ENCODE data around the gene ZBP1.

Gene ZBP1

DNA sequence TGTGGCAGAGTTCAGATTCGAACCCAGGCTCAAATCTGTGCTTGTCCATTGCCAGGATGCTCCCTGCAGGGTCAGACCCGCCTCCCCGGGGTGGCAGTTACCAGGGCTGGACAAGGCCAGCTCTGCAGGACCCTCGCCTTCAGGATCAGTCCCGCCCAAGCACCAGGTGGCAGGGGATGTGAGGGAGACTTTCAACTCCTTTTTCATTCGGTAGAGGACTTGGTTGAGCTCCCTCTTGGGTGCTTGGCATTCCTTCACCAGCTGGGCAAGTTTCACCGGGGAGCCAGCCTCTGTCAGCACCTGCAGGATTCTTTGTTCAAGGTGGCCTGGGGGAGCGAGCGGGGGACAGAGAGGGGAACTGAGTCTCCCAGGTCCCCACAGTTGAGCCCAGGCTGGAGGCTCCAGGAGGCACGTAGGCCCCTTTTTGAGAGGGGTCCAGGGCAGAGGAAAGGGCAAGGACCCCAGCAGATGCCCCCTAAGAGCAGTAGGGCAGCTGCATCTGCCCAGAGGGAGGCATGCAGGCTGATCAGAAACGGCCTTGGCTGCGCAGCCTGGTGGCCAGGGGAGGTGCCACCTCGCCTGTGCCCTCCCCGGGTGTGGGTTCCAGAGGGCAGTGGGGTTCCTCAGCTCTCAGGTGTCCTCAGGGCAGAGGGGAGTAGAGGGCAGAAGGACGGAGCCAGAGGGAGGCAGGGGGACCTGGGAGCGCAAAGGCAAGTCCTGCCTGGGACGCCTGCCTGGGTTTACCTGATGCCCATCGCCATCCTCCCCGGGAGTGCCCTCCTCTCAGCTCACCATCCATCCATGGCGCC is 3.9 kb downstream of the ZBP1 start:
- DNase-seq = no peak

DNA sequence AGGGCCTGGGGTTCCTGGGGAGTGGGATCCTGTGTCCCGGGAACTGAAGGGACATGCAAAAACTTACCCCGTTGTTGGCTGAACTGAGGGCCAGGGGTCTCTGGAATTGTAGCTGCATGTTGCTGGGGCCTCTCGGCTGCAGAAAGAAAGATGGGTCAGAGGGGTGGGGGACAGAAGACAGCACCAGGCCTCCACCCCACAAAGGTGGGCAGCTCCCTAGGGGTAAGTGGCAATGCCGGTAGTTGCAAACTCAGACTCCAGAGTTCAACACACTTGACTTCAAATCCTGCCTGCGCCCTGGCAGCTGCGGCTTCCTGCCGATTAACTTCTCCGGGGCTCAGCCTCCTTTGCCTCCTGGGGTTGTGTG is 4.8 kb downstream of the ZBP1 start:
- DNase-seq = no peak

DNA sequence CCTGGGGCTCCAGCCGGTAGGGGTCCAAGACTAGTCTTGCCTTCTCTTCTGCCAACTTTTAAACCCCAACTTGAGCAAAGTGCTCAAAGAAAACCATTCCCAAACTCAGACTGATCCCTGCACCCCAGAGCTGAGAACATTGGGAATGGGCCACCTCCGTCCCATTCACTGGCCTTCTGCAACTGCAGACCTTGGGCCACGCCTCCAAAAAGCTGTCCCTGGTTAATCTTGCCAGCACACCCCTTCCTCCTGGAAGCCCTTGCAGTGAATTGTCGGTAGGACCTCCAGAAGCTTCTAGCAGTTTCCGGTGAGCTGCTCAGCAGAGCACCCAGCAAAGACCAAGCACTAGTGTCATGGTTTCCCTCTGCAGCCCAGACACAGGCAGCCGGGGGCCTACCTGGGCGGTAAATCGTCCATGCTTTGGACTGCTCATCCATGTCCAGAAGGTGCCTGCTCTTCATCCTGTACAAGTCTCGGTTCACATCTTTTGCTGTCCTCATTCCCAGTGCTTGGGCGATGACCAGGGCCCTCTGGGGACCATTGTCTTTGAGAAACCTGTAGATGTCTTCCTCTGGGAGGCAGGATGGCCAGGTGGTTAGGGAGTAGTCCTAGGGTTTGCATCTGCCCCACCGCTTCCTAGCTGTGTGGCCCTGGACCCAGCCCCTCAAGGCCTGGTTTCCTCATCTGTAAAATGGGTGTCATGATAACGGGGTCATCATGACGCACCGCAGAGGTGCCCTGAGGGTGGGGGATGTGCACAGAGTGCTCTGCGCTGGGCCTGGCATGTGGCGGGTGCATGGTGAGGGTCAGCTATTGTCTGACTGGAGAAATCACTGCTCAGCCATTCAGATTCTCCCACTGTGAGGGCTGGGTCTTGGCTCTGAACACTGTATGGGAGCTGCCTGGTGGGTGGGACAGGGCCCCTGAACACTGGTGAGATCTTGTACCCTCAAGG is 5.5 kb downstream of the ZBP1 start:
- DNase-seq = no peak

DNA sequence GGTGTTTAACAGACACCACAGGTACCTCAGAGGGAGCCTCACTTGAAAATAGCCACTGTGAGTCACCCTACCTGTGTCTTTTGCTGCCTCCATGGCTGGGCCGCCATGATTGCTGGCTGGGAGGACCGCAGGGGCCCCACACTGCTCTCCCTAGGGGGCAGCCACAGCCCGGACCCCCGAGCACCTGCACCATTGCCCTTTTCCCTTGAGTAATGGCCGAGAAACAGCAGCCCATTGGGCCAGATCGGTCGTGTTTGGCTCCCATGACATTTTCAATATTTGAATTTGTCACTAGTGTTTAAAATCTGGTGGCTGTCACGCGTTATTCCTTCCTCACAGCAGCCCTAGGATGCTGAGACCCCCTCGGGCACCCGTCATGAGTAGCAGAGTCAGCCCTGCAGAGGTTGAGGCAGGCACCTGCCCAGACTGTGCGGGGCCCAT is 6.7 kb downstream of the ZBP1 start:
- no peak for DNase-seq

DNA sequence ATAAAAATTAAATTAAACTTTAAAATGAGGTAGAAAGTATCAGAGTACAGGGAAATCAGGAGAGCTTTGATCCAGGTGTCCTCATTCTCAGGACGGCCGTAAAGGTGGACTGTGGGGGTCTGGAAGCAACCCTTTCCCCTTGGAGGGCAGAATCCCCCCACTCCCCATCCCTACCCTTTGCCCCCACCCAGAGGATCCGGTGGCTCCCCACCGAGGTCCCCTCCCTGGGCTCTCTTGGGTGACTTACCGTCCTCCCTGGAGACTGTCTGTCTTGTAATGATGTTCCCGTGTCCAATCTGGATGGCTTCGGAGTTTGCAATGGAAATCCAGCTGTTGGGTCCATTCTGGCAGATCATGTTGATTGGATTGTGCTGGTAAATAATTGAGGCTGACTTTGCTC is 7.3 kb downstream of the ZBP1 start:
- DNase-seq = no peak

DNA sequence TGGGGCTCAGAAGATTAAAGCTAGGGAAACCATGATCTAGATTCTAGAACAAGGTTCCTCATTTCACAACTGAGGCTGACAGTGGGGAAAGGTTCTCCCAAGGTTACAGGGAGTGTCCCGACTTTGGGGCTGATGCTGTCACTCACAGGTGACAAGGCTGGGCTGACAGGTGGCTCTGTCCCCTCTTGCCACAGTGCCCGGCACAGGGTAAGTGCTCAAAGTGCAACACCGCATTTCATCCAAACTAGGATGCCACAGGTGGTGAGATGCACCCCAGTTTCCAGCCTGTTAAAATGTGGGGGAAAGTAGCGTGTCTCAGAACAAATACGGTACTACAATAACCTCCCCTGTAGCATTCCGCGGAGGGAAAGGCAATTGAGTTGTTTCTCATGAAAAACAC is 7.8 kb downstream of the ZBP1 start:
- DNase-seq = no peak

DNA sequence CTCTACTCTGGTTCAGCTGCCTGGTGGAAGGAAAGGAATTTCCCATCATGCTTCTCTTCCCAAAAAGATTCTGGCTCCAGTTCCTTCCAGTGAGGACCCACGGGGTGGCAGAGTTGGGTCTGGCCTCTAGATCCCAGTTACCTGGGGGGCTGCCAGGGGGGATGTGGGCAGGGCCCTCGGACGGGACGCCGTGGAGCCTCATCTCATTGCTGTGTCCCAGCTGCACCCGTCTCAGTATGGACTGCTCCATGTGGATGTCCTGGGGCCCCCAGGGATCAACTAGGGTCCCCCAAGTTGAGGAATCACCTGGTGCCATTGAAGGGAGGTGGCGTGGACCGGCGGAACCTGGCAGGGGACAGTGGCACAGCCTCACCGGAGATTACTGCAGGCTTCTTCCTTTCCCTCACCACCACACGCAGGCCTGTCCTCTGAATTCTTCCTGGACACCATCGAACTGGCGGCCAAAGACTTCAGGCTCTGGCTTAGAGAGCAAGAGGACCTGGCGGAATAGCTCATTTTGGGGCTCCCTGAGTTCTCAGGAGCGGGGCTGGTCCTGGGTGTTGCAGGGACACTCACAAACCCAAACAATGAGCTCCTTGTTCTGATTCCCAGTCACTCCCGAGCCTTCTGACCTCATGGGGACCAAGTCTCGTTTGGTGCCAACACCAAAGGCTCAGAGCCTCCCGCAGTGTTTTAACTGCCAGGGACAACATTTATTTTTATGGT is 8.5 kb downstream of the ZBP1 start:
- DNase-seq = no peak

DNA sequence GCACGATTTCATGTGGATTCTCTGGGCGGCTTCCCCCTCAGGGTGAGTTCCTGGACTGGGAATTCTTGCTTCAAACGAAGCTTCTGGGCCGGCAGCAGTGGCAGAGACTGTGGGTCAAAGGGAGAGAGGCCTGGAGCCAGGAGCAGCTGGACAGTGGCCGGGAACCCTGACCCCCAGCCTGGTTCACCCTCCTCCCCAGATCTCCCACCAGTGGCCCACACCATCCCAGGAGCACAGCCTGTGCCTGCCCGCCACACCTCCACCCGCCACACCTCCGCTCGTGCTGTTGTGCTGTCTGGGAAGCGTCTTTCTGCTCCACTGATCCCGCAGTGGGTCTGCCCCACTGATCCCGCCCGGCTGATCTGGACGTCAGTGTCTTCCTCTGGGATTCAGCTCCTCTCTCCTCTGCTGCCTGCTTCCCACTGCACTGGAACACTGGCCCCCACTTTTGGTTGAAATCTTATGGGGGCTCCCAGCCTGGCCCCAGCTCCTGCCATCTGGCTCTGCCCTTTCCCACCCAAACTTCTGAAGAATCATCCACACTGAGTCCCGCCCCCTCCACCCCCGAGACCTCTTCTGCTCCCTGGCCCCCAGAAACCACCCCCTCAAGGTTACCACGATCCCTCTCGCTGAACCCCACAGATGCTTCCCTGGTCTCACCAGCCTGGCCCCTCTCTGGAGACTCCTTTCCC is 9.8 kb downstream of the ZBP1 start:
- no peak for DNase-seq

DNA sequence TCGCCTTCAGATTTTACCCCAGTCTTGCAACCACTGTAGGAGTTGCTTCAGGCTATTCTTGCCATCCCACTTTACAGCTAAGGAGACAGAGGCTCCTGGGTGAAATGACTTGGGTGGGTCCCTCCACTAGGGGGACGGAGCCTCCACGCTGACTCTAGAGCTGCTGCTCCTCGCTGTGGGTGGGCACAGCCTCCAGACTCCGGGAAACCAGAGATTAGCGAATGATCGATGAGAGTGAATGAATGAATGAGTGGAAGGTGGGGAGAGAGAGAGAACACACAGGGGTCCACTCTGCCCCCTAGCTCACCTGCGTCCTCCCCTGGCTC is 10.4 kb downstream of the ZBP1 start:
- DNase-seq = no peak

DNA sequence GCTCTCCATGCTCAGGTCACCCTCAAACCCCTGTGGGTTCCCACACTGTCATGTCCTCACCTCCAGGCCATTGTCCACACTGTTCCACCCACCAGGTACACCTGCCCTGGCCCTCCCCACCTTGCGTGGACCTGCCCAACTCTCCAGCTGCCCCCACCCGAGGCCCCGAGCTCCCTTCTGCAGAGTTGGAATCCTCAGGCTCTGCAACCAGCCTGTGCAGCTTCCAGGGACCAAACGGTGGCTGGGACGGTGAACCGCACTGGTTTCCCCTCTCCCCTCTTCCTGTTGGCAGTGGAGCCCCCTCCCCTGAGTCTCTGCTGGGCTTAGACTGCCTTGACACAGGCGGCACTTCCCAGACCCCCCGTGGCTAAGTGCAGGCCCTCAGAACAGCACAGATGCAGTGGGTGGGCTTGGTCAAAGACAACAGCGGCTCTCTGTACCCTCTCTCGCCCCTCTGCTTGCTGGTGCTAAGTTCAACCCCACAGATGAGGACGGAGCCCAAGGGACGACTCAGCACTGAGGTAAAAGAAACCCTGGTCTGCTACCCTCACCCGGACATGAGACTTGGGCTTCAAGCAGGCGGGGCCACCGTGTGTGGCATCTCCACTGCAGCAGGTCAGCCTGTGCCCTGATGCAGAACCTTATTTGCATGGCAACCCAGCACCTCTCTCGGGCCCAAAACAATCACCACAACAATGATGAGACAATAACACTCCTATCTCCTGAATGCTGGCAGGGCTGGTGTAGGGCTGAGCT is 11.0 kb downstream of the ZBP1 start:
- no peak for DNase-seq

DNA sequence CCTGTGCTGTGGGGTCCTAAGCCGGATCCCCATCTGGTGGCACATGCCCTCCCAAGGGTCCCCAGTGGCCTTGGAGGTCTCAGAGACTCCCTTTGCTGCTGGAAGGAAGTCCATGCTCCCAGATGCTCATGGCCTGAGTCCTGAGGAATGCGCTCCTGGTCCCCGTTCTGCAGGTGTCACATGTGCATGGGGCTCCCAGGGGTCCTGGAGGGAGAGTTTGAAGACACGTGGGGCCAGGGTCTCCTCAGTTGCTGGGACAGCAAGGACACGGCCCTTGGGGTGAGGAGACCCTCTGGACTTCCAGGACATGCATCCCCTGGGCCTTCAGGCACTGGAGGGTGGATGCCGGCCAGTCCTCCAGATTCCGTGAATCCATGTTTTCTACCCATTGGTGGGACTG is 11.7 kb downstream of the ZBP1 start:
- DNase-seq = no peak

DNA sequence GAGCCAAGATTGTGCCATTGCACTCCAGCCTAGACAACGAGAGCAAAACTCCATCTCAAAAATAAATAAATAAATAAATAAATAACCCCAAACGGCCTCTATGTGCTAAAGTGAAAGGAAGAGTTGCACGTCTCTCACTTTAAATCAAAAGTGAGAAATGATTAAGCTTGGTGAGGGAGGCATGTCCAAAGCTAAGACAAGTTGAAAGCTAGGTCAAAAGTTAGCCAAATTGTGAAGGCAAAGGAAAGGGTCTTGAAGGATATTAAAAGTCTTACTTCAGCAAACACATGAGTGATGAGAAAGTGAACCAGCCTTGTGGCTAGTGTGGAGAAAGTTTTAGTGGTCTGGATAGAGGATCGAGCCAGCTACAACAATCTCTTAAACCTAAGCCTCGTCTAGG is 14.3 kb downstream of the ZBP1 start:
- DNase-seq = no peak

DNA sequence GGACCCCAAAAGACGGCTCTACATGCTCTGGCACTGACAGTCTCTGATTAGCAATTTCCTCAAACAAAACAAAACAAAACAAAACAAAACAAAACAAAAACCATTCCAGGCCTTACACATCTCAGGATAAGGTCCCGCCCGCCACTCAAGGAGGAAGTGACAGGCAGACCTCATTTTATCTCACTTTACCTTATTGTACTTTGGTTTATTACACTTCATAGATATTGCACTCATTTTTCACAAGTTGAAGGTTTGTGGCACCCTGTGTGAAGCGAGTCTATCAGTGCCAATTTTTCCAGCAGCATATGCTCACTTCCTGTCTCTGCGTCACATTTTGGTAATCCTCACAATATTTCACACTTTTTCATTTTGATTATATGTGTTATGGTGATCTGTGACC is 15.2 kb downstream of the ZBP1 start:
- no peak for DNase-seq

DNA sequence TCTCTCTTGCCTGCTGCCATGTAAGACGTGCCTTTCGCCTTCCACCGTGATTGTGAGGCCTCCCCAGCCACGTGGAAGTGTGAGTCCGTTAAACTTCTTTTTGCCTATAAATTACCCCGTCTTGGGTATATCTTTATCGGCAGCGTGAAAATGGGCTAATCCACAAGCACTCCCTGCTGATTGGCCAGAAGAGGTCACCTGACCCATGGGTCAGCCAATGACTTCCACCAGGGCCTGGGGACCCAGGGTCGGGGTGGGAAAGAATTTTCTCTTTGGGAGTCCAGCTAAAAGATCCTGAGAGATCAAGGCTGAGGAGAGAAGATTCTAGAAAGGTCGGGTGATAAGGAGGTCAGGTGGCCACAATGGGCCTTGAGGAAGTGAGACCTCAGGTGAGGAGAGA is 17.1 kb downstream of the ZBP1 start:
- no peak for DNase-seq

DNA sequence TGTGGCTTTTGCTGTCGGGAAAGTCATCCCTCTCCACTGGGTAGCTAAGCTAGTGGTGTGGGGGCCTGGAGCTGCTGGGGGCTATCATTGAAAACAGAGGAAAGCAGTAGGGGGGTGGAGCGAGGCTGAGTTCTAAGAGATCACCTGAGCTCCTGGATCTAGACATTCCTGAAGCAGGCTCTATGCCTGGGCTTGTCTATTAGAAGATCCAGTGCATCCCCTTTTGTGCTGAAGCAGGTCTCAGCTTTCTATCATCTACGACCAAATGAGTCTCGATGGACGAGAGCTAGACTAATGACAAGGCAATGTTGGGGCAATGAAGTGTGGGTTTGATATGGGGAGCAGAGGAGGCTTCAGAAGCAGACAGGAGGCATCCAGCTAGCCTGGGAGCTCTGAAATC is 18.5 kb downstream of the ZBP1 start:
- DNase-seq = no peak

DNA sequence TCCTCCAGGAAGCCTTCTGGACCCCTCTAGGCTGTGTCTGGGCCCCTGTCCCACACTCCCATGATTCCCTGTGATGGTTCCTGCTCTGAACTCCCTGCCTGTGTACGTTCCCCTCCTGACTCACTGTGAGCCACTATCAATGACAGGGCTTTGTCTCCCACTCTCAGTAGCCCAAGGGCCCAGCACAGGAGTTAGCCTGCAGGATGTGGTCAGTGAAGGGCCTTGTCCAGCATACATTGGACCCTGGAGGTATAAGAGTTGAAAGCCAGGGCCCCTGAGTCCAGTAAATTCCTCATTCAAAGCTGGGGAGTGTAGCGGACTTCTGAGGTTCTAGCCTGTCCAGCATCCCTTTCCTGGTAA is 19.0 kb downstream of the ZBP1 start:
- DNase-seq = no peak

DNA sequence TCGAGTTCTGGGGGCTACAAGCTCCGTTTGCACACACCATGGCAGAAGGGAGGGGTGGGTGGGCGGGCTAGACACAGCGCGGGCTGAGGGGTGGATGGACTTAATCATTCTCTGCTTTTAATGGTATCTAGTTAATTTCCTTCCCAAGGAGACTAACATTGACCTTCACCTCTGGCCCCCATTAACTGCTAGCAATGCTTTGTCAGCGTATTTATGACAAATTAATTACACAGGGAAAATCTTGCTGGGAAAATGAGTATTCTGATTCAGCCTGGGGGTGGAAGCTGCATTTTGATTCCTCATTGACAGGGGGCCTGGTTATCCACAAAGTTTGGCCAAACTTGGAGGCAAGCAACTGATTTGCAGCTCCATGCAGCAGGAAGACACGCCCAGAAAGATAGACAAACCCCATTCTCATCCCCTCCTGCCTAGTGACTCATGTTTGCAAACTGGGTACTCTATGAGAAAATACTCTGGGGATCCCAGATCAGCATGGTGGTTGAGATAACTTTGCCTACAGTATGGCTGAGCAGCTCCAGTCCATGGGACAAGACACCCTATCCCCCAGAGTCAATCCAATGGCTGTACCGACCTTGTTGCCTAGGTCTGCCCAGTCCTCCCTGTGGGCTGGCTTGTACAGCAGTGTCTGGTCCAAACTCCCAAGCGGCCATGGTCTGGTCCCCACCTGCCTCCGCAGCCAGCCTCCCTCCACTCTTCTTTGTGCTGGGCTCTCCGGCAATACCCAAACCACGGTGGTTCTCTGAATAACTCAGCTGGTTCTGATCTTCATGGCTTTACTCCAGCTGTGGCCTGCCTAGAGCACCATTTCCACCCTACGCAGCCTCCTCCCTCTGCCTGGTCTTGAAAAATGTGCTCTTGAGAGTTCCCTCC is 19.7 kb downstream of the ZBP1 start:
- DNase-seq = no peak

DNA sequence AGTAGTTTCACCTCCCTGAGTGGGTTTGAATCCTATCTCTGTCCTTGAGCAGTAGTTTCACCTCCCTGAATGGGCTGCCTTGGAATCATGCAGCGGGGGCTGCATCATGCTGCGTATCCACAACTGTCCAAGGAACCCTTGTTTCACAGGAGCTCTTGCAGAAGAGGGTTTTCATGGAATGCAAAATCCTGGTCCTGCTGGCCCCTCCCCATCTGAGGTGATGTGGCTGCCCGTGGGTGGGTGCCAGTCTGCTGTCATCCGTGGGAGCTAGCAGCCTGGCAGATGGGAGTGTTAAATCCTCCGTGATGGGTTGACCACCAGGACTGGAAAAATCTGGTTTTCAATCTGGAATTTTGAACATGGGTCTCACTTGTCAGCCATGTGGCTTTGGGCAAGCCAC is 21.7 kb downstream of the ZBP1 start:
- DNase-seq = no peak

DNA sequence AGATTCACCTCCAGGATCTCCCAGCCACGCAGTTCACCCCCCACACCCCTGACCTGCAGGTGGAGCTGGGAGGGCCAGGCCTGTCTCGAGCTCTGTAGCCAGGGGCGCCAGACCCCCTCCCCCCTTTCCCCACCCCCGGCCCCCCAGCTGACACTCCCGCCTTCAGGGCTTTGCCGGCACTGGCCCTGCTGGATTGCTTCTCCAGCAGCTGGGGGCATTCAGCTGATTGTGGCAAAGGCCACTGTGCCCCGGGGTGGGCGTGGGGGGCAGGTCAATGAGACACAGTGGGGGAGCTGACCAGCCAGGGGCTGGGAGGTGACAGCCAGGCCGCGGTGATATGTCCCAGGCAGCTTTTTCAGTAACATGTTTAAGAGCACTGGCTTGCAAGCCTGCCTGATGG is 22.2 kb downstream of the ZBP1 start:
- no peak for DNase-seq

DNA sequence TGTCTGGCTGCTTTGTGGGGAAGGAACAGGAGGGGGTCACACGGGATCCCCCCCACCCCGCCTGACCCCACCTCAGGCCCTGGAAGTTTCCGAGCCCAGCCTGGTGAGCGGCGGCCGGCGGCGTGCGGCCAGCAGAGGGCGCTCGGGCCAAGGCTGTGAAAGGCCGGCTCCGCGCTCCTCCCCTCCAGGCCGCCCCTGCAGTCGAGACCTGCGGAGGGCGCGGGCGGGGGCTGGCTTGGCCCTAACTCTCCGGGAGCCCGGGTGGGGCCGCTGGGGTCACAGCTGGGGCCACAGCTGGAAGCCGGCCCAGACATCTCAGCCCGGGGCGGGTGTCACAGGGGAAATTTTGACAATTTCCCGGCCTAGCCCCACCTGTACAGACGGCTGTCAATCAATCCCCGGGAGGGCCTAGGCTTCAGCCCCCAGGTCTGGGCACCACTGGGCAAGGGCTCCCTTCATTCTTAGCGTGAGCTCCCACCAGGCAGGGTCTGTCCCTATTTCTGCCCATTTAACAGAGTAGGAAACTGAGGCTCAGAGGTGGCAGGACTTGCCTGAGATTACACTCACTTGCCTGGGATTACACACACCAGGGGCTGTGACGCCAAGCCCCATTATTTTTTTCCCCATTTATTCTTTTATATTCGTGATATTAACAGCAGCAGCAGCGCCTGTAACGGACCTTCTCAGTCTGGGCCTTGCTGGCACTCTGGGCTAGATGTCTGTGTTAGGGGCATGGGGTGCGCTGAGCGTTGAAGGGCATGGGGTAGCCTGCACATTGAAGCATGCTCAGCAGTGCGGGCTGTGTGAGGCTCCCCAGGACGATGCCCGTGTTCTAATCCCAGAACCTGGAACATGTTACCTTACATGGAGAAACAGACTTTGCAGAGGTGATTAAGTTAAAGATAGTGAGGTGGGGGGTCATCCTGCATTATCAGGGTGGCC is 23.0 kb downstream of the ZBP1 start:
- DNase-seq = peak; percentile 35 to 37
